NB4 (cell line): Measurements from ENCODE around the gene KCNAB1.

Experiments
- DNase-seq: peaks from one replicate; pipeline ENCODE4 v3.0.0; 2010; ENCODE audit warnings: low read depth
- H3K4me3 ChIP-seq: one replicate; pipeline ENCODE4 v1.5.1; 2011; ENCODE audit warnings: mild to moderate bottlenecking, low read depth, low read length, moderate library complexity
- MYC ChIP-seq: IDR thresholded peaks from 2 replicates; pipeline ENCODE4 v1.6.1; 2011; ENCODE audit warnings: low read depth, low read length
- POLR2A ChIP-seq: IDR thresholded peaks from 2 replicates; pipeline ENCODE4 v1.6.1; 2011; ENCODE audit warnings: mild to moderate bottlenecking; ENCODE audit not compliant: insufficient read length; ENCODE audit errors: extremely low read depth
- TF ChIP-seq, protein P1 (sequence below): IDR thresholded peaks from 2 replicates; pipeline ENCODE4 v1.6.1; 2011; ENCODE audit warnings: low read depth, low read length
- TF ChIP-seq, protein P2 (sequence below): IDR thresholded peaks from one replicate; pipeline ENCODE4 v1.5.1; 2012; ENCODE audit warnings: low read depth, low read length

The KCNAB1 gene

DNA sequence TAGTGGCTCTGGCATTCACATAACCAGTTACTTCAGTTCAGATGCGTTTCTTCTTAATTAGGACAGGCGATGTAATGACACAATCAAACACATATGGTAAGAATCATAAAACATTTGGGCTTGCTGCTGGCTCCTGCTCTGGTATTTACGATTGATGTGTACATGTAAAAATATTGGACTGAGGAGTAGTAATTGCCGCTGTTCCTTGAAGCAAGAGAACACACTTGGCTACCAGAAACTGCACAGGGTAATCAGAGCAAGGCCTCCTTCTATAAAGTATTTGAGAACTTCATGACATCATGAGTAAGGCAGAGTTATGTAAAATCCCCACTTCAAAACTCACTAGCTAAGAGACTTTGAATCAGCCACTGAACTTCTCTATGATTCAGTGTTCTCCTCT lies 276.5 kb downstream of the KCNAB1 start:
- H3K4me3 ChIP-seq, result no peak overlapping the region
- TF ChIP-seq, protein P1, sequence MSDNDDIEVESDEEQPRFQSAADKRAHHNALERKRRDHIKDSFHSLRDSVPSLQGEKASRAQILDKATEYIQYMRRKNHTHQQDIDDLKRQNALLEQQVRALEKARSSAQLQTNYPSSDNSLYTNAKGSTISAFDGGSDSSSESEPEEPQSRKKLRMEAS, result no peak
- TF ChIP-seq POLR2A (no peak), MYC (no peak)
- TF ChIP-seq, protein P2, sequence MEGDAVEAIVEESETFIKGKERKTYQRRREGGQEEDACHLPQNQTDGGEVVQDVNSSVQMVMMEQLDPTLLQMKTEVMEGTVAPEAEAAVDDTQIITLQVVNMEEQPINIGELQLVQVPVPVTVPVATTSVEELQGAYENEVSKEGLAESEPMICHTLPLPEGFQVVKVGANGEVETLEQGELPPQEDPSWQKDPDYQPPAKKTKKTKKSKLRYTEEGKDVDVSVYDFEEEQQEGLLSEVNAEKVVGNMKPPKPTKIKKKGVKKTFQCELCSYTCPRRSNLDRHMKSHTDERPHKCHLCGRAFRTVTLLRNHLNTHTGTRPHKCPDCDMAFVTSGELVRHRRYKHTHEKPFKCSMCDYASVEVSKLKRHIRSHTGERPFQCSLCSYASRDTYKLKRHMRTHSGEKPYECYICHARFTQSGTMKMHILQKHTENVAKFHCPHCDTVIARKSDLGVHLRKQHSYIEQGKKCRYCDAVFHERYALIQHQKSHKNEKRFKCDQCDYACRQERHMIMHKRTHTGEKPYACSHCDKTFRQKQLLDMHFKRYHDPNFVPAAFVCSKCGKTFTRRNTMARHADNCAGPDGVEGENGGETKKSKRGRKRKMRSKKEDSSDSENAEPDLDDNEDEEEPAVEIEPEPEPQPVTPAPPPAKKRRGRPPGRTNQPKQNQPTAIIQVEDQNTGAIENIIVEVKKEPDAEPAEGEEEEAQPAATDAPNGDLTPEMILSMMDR, result no peak
- no peak for DNase-seq

DNA sequence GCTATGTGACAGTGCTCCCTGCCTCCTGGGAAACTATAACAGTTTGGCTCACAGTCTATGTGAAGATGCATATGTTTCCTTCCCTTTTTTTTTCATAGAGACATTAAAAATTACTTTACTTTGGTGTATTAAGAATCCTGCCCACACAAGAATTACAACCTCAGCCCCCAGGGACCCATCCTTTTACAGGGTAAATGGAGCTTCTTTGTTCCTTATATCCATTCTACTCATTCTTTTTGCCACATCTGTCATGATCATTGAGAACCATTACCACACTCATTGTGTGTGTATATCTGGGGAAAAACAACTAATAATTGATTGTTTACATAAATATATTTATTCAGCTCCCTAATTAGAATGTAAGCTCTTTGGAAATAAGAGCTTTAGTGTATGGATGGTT lies 277.2 kb downstream of the KCNAB1 start:
- H3K4me3 ChIP-seq, result no peak overlapping the region
- TF ChIP-seq, protein P1, result no peak
- no peak for TF ChIP-seq POLR2A
- no peak for TF ChIP-seq MYC
- TF ChIP-seq, protein P2, result no peak
- DNase-seq, result no peak

DNA sequence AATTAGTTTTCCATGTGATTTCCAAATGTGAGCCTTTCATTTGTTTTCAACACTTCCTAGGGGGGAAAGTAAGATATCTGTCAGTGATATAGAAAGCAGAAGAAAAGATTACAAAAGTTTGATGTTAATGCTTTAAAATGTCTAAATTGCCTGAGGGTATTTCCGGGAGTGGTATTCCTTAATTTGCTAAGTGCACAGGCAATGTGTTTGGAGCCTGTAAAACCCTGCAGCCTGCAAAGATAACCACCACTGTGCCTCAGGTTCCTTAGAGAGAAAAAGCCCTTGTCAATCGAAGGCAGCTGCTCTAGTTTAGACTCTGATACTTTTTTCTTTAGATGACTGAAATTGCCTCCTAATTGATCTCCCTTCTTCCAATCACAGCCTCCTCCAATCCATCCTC lies 279.7 kb downstream of the KCNAB1 start:
- TF ChIP-seq, protein P2, result no peak
- no peak for TF ChIP-seq POLR2A
- TF ChIP-seq, protein P1, result no peak
- no peak for TF ChIP-seq MYC
- no peak for DNase-seq
- no peak overlapping the region for H3K4me3 ChIP-seq

DNA sequence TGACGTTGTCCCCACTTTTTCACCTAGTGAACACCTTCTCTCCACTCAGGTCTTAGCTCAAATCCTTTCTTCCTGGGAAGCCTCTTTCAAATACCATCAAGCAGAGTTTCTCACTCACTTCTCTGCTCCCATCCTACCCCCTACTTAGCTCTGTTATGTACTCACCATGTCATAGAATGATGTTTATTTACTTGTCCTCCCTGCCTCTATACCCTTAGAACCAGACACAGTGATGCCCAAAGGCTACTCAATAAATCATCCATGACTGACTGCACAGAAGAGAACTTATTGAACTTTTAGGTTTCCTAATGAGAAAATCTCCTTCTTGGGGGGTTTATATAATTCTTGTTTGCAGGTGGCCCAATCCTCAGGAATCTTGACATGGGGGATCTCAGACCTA lies 280.4 kb downstream of the KCNAB1 start:
- TF ChIP-seq POLR2A (no peak), MYC (no peak)
- TF ChIP-seq, protein P1, result no peak
- TF ChIP-seq, protein P2, result no peak
- DNase-seq, result no peak
- H3K4me3 ChIP-seq, result no peak overlapping the region

DNA sequence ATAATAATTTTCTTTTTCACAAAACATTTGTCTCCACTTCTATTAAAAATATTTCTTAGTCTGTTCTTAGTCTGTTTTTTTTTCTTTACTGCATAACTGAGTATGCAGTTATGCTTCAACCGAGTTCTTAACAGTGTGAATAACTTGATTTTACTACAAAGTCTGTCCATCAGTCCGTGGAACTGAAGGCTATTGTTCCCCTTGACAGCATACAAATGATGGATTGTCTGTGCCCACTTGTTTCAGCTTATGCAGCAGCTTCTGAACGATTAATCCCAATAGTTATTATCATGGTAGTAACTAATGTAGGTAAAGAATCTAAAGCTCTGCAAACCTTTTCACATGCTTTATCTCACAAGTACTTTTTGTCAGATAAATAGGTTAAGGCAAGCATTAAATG lies 283.8 kb downstream of the KCNAB1 start:
- no peak for TF ChIP-seq POLR2A
- no peak for DNase-seq
- H3K4me3 ChIP-seq, result no peak overlapping the region

DNA sequence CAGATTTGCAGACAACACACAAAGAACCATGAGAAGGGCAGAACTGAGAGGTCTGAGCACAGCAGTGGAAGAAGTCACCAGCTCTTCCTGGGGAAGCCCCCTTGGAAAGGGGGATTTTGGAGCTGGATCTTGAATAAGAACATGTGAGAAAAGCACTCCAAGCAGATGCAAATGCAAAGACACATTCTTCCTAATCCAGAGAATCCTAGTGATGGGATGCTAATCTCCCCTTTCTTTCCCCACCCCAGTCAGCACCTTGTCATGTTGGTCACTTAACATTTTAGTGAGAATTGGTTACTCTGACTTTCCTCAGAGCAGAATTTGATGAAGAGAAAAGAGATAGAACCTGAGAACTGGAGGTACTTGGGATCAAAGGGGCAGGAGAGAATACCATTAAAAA lies 286.0 kb downstream of the KCNAB1 start:
- TF ChIP-seq MYC (no peak), POLR2A (no peak)
- TF ChIP-seq, protein P1, result no peak
- TF ChIP-seq, protein P2, result no peak
- H3K4me3 ChIP-seq, result no peak overlapping the region
- DNase-seq, result no peak
